ENCODE data around the gene BDH2. TPM values are rescaled to one million over a fixed set of nuclear protein-coding genes. Genes with fewer than 3 reads are reported as not detected.

The BDH2 gene
- total RNA-seq, 2 experiments from 2014 or later = 26.3 to 28.2 TPM

DNA sequence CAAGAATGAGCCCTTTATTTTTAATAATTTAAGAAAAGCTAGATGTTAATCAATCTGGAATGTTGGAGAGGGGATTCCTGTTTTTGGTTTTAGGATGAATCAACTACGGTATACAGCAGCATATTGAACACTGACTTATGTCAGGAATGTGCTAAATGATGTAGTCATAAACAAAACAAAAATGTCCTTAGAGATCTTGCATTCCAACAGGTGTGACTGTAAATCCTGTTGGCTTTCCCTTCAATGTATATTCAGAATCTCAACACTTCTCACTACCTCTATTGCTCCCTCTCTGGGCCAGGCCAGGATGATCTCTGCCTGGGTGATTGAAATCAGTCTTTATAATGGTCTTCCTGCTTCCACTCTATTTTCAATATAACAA is 37.8 kb upstream of the BDH2 start:
- no peaks in the 10 kb centered on the region for H3K9me3 ChIP-seq (ENCODE audit: low read length)
- no peaks in the 10 kb centered on the region for H3K4me1 ChIP-seq (ENCODE audit: insufficient read depth, low read length, poor library complexity, severe bottlenecking)
- no peaks in the 10 kb centered on the region for H3K79me2 ChIP-seq (ENCODE audit: insufficient read depth, low read depth, low read length)
- no peak for DNase-seq (ENCODE audit: low spot score)
- no TSS peak for BruUV-seq (replicated peaks)
- POLR2A ChIA-PET = interaction anchor here (0.5 to 1.7 kb wide), 2 partner anchors 17 to 836 kb away, joined by 3 to 8 read pairs; no protein-coding TSS in a partner anchor
- H3K9me2 ChIP-seq (ENCODE audit: insufficient read depth, low read length) = no peaks in the 10 kb centered on the region
- H3K4me3 ChIP-seq (ENCODE audit: low read depth, low read length, poor library complexity, severe bottlenecking) = no peak overlapping the region
- intact Hi-C loops (cut with micrococcal nuclease; ENCODE audit: unreplicated experiment) = no loop called here
- H4K20me1 ChIP-seq (ENCODE audit: insufficient read depth, low read length) = no peaks in the 10 kb centered on the region
- H2AFZ ChIP-seq (ENCODE audit: low read length) = no peak overlapping the region
- H3K36me3 ChIP-seq (ENCODE audit: insufficient read depth, low read length) = peaks cover 89% of the 10 kb centered on the region
- H3K4me2 ChIP-seq (ENCODE audit: low read length) = no peak overlapping the region
- CTCF ChIA-PET (ENCODE audit: unreplicated experiment) = no interaction called here
- no peak overlapping the region for H3K27ac ChIP-seq (ENCODE audit: low read depth, low read length, poor library complexity, severe bottlenecking)
- TF ChIP-seq, protein P1, sequence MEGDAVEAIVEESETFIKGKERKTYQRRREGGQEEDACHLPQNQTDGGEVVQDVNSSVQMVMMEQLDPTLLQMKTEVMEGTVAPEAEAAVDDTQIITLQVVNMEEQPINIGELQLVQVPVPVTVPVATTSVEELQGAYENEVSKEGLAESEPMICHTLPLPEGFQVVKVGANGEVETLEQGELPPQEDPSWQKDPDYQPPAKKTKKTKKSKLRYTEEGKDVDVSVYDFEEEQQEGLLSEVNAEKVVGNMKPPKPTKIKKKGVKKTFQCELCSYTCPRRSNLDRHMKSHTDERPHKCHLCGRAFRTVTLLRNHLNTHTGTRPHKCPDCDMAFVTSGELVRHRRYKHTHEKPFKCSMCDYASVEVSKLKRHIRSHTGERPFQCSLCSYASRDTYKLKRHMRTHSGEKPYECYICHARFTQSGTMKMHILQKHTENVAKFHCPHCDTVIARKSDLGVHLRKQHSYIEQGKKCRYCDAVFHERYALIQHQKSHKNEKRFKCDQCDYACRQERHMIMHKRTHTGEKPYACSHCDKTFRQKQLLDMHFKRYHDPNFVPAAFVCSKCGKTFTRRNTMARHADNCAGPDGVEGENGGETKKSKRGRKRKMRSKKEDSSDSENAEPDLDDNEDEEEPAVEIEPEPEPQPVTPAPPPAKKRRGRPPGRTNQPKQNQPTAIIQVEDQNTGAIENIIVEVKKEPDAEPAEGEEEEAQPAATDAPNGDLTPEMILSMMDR (conservative IDR thresholded peaks at IDR 0.05; ENCODE audit: low read length) = no peak
- no peak for TF ChIP-seq EZH2phosphoT487 (IDR thresholded peaks at IDR 0.05; ENCODE audit: borderline replicate concordance, low read depth, low read length)

DNA sequence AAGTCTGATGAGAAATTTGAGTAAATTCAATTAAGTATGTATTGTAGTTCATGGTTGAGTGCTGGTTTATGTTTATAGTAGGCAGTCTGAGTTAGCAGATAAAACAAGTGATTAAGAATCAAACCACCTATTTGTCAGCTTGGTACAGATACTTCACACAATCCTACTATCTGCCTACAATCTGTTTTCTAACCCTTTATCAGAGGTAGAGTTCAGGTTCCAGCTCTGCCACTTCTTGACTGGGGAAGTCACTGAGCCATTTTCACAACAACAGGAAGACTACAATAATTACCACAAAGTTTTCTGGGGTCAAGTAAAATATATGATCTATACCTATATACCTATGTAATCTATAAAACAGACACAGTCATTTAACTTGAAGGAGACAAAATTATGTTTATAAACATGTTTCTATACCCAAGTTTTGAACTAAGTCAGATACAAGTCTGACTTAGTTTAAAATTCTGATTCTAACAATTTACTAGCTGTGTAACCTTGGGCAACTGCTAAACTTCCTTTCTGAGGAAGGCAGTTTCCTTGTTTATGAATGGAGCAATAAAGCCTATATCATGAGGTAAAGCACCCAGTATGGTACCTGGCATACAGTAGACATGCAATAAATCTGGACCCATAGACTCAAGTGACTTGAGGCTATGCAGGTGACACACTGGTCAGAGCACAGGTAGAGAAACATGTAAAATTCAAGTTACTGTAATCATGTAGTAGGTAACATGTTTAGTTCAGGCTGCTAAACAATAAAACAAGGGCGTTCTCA is 37.2 kb upstream of the BDH2 start:
- Histone ChIP-seq H3K36me3 (ENCODE audit: insufficient read depth, low read length) (peaks cover 89% of the 10 kb centered on the region), H3K4me3 (ENCODE audit: low read depth, low read length, poor library complexity, severe bottlenecking) (no peak overlapping the region), H3K4me1 (ENCODE audit: insufficient read depth, low read length, poor library complexity, severe bottlenecking) (no peaks in the 10 kb centered on the region), H3K79me2 (ENCODE audit: insufficient read depth, low read depth, low read length) (no peaks in the 10 kb centered on the region), H3K9me2 (ENCODE audit: insufficient read depth, low read length) (no peaks in the 10 kb centered on the region), H3K9me3 (ENCODE audit: low read length) (no peaks in the 10 kb centered on the region), H2AFZ (ENCODE audit: low read length) (no peak overlapping the region), H4K20me1 (ENCODE audit: insufficient read depth, low read length) (no peaks in the 10 kb centered on the region), H3K4me2 (ENCODE audit: low read length) (no peak overlapping the region), H3K27ac (ENCODE audit: low read depth, low read length, poor library complexity, severe bottlenecking) (no peak overlapping the region)
- ChIA-PET POLR2A (interaction anchor here (1.7 kb wide), 1 partner anchor 18 kb away, joined by 8 read pairs; no protein-coding TSS in a partner anchor), CTCF (ENCODE audit: unreplicated experiment) (no interaction called here)
- TF ChIP-seq EZH2phosphoT487 (IDR thresholded peaks at IDR 0.05; ENCODE audit: borderline replicate concordance, low read depth, low read length) = no peak
- TF ChIP-seq, protein P1 (conservative IDR thresholded peaks at IDR 0.05; ENCODE audit: low read length) = no peak
- BruUV-seq (replicated peaks) = no TSS peak
- intact Hi-C loops (cut with micrococcal nuclease; ENCODE audit: unreplicated experiment) = no loop called here
- DNase-seq (ENCODE audit: low spot score) = no peak

DNA sequence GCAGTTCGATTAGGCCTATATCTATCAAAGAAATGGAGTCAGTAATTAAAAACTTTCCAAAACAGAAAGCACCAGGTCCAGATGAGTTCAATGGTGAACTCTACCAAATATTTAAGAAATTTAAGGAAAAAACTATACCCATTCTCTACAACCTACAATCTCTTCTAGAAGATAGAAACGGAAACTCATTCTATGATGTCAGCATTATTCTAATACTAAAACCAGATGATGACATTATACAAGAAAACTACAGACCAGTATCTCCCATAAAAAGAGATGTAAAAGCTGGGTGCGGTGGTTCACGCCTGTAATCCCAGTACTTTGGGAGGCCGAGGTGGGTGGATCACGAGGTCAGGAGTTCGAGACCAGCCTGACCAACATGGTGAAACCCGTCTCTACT is 29.5 kb upstream of the BDH2 start:
- H3K4me2 ChIP-seq (ENCODE audit: low read length) = no peak overlapping the region
- intact Hi-C loops (cut with micrococcal nuclease; ENCODE audit: unreplicated experiment) = no loop called here
- H3K36me3 ChIP-seq (ENCODE audit: insufficient read depth, low read length) = peaks cover 94% of the 10 kb centered on the region
- H3K9me2 ChIP-seq (ENCODE audit: insufficient read depth, low read length) = no peaks in the 10 kb centered on the region
- no peak for TF ChIP-seq EZH2phosphoT487 (IDR thresholded peaks at IDR 0.05; ENCODE audit: borderline replicate concordance, low read depth, low read length)
- TF ChIP-seq, protein P1 (conservative IDR thresholded peaks at IDR 0.05; ENCODE audit: low read length) = no peak
- no peak overlapping the region for H2AFZ ChIP-seq (ENCODE audit: low read length)
- no peaks in the 10 kb centered on the region for H3K4me1 ChIP-seq (ENCODE audit: insufficient read depth, low read length, poor library complexity, severe bottlenecking)
- POLR2A ChIA-PET = no interaction called here
- H3K79me2 ChIP-seq (ENCODE audit: insufficient read depth, low read depth, low read length) = no peaks in the 10 kb centered on the region
- peaks cover 10% of the 10 kb centered on the region; the same call in 1 of the 2 replicates for H3K9me3 ChIP-seq (ENCODE audit: low read length)
- H3K4me3 ChIP-seq (ENCODE audit: low read depth, low read length, poor library complexity, severe bottlenecking) = no peak overlapping the region
- no peak for DNase-seq (ENCODE audit: low spot score)
- H3K27ac ChIP-seq (ENCODE audit: low read depth, low read length, poor library complexity, severe bottlenecking) = no peak overlapping the region
- BruUV-seq (replicated peaks) = no TSS peak
- CTCF ChIA-PET (ENCODE audit: unreplicated experiment) = no interaction called here
- no peaks in the 10 kb centered on the region for H4K20me1 ChIP-seq (ENCODE audit: insufficient read depth, low read length)
